GM18868 (cell line): ENCODE results near the gene PRKX.
A peak's percentile ranks its signal among the peaks of the same experiment; 100 is the strongest.
"Not testable (repeated sequence)": the region's sequence is repeated elsewhere in the genome, so short reads cannot be mapped to it uniquely, and the experiment has no call there.

Source experiments
- ATAC-seq: cut with Tn5 transposase; IDR thresholded peaks from one replicate; pipeline ENCODE4 v1.9.1; 2021; ENCODE audit warnings: mild to moderate bottlenecking, moderate library complexity; ENCODE audit not compliant: unreplicated experiment

Gene PRKX

DNA sequence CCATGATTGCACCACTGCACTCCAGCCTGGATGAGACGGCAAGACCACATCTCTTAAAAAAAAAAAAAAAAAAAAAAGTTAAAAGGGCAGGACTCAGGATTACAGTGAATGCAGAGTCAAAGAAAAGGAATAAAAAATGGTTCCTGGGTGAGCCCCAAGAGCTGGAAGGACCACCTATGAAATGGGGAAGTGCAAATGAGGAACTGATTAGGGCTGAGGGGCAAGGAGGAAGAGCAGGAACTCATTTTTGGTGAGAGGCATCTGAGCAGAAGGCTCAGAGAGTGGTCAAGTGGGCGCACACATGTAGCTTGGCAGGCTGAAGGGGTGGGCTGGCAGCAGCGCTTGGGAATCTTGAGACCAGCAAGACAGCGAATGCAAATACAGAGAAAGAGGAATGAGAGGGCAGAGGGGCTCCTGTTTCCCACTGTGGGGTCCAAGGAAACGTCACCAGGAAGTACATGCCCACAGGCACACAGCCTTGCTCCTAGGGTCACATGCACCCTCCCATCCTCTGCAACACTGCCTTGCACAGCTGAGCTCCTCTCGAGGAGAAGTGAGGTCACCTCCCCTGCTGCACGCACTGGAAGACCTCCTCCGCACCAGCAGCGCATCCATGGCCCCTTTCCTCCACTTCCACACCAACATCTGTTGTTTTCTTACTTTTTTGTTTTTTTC is 49.7 kb downstream of the PRKX start:
- peak; percentile 78 for ATAC-seq

DNA sequence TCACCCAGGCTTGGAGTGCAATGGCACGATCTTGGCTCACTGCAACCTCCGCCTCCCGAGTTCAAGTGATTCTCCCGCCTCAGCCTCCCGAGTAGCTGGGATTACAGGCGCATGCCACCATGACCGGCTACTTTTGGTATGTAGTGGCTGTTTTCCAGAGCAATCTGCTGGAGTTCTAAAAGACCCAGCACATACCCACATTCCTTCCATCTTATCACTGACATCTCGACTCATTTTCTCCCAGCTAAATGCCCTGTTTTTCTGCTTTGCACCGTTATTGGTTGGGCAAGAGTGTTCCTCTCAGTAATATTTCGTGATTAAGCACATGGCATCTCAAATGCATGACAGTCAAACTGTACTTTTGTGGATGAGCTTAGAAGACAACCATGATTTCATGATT is 53.7 kb downstream of the PRKX start:
- ATAC-seq, result no peak

DNA sequence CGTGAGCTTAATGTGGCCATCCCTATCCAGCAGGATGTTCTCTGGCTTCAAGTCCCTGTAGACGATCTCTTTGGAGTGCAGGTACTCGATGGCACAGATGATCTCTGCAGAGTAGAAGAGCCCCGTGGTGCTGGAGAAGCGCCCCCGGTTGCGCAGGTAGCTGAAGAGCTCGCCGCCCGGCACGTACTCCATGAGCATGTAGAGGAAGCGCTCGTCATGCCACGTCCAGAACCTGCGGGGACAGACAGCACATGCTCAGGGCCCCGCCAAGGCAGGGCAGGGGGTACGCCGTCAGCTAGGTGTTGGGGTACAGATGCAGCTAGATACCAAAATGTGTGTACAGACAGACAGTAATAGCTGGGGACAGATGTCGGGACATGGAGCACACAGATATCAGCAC is 58.3 kb downstream of the PRKX start:
- ATAC-seq, result no peak

DNA sequence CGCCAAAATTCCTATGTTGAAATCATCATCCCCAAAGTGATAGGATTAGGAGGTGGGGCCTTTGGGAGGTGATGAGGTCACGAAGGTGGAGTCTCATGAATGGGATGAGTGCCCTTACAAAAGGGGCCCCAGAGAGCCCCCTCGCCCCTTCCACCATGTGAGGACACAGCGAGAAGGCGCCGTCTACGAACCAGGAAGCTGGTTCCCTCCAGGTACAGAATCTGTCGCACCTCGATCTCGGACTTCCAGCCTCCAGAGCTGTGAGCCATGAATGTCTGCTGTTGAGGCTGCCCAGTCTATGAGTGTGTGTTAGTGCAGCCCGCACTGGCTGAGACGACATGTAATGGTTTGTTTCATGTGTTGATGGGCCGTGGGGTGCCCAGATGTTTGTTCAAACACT is 60.3 kb downstream of the PRKX start:
- ATAC-seq, result no peak

DNA sequence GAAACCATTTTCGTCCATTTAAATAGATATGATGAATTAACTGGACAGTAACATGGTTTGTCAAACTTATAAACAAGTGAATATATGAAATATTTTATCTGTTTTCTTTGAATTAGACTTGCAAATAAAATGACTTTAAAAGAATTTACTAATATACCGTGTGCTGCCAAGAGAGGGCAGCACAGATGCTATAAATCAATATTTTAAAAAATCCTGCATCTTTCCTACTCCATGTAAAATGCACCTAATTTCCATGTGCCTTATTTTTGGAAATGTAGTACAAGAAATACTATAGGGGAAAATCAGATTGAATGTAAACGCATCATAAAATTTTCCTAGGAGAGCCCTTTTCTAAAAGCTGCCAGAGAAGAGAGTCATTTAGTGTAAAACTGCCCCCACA is 62.2 kb downstream of the PRKX start:
- no peak for ATAC-seq

DNA sequence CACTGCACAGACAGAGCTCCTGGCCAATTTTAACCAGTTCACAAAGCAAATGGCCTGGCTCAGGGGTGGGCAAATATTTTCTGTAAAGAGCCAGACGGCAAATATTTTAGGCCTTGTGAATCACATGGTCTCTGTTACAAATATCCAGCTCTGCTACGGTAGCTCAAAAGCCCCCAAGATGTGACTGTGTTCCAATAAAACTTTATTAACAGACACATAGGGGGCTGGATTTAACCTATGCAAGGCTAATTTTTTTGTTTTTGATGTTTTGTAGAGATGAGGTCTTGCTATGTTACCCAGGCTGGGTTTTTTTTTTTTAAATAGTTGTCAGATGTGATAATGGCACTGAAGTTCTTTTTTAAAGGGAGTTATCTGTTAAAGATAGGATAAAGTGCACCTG is 65.4 kb downstream of the PRKX start:
- no peak for ATAC-seq

DNA sequence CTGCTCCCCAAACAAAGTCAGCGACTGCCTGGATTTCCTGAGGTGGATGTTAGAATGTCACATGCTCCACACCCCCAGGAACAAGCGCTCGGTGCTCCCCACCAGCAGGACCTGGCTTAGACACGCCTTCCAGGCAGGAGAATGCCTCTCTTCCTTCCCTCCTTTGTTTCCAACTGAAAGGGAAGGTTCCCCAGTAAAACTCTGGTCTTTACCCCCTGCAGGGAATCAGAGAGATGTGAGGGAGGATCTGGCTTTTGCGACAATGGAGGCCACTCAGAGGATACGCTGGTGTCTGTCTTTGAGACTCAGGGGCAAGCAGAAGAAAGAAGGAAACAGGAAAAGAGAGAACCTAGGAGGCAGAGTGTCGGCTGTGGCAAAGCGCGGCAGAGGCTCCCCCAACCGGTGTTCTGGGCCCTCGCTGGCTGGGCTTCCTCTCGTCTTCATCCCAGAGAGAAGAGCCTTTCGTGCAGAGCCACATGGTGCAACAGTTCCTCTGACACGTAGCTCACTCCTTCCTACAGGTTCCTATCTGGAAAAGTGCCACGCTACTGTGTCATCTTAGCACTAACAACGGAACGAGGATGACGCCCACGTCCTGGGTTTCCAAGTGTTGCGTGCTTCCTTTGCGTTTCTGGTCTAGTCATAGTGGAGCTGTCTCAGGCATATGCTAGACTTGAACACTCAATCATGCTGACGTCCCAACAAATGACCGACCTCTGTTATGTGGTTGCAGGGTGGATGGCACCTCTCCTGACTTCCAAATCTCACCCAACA is 73.4 kb downstream of the PRKX start:
- not testable (repeated sequence) for ATAC-seq

DNA sequence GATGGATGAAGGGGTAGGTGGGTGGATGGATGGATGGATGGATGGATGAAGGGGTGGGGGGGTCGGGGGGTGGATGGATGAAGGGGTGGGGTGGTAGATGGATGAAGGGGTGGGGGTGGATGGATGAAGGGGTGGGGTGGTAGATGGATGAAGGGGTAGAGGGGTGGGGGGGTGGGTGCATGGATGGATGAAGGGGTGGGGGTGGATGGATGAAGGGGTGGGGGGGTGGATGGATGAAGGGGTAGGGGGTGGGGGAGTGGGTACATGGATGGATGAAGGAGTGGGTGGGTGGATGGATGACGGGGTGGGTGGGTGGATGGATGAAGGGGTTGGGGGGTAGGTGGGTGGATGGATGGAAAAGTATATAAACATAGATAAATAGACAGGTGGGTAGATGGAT is 74.2 kb downstream of the PRKX start:
- no peak for ATAC-seq

DNA sequence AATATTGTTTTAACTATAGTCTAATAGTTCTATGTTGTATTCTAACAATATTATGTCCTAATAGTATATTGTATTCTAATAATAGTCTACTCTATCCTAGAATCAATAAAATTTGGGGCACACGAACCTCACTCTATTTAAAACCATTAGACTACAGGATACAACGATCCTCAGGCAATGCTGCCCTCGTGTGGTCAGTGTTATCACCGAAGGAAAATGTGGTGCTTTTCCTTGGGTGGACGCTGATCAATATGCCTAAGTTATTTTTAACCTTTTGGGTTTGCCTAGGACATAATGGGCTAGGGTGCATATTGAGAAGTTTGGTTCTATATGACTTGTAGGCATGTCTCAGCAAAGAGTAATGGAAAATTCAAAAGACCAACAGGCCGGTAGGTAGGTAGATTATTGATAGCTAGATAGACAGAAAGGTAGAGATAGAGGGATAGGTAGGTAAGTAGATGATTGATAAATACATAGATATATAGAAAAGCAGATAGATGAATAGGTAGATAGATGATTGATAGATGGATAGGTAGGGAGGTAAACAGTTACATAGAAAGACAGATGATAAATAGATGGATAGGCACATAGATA is 75.1 kb downstream of the PRKX start:
- ATAC-seq, result no peak

DNA sequence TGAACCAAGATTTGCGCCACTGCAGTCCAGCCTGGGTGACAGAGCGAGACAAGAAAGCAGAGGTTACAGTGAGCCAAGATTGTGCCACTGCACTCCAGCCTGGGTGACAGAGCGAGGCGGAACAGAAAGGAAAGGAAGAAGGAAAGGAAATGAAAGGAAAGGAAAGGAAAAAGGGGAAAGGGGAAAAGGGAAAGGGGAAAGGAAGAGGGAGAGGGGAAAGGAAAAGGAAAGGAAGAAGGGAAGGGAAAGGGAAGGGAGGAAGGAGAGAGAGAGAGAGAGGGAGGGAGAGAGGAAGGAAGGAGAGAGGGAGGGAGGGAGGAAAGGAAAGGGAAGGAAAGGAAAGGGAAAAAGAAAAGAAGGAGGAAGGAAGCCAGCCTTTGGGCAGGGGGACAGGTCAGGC is 76.6 kb downstream of the PRKX start:
- ATAC-seq, result no peak

DNA sequence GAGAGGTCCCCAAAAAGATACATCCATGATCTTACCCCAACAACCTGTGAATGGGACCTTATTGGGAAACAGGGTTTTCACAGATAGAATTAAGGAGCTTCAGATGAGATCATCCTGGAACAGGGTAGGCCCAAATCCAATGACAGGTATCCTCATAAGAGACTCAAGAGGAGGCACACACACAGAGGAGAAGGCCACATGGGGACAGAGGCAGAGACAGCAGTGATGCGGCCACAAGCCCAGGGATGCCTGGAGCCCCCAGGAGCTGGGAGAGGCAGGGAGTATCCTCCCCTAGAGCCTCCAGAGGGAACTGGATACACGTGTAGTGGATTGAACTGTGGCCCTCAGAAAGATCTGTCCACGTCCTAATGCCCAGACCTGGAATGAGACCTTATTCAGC is 82.3 kb downstream of the PRKX start:
- no peak for ATAC-seq

DNA sequence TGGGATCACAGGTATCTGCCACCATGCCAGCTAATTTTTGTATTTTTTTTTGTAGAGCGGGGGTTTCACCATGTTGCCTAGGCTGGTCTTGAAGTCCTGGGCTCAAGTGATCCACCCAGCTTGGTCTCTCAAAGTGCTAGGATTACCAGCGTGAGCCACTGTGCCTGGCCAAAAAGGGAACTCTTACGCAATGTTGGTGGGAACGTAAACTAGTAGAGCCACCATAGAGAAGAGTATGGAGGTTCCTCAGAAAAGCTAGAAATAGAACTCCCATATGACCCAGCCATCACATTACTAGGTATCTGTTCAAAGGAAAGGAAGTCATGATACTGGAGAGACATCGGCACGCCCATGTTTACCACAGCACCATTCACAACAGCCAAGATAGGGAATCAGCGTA is 85.9 kb downstream of the PRKX start:
- ATAC-seq, result no peak

DNA sequence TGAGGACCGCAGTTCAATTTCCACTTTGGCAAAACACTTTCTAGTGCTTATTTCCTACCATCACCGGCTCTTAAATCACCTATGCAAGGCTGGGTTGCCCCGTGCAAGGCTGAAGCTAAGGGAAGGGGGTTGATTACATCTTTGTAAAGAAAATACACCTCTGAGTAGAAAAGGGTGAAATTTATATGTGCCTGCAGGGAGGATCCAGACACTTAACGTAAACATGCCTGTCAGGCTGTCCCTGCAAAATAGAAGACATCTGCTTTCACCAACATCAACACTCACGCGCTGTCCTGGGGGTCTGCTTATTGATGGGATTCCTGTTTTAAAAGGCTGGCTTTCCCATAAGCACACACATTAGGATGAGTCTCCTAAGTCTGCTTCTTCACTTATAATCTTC is 92.0 kb downstream of the PRKX start:
- ATAC-seq, result no peak

DNA sequence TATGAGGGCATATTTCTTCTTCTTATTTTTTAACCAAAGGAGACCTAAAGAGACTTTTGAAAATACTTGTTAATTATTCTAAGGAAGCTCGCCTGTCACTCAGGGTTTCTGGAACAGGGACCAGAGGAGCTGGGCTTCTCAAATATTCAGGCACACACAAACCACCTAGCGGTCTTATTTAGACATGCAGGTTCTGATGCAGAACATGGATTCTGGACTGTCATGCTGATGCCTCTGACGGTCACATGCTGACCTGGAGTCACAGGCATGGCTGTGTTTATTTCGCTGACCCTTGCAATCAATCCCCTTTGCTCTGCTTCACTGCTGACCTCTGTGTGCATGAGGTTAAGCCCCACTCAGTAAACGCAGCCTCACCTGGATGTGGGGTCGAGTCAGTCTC is 101.7 kb downstream of the PRKX start:
- ATAC-seq, result not testable (repeated sequence)

DNA sequence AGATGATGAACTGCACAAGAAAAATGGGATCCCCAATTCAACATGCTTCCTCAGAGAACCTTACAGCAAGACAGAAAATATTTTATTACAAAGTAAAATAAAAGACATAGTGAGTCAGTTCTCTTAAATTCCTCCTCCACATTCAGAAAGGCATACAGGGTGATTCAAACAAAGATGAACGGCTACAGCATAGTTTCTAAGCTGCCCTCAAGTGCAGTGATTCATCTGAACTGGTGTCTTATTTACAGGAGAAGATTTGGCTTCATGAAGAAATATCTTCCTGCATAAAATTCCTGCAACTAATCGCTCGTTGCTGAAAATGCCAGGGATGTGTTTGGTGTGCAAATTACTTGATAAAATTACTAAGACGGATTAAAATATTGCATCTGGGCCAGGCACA is 103.6 kb downstream of the PRKX start:
- ATAC-seq, result no peak

DNA sequence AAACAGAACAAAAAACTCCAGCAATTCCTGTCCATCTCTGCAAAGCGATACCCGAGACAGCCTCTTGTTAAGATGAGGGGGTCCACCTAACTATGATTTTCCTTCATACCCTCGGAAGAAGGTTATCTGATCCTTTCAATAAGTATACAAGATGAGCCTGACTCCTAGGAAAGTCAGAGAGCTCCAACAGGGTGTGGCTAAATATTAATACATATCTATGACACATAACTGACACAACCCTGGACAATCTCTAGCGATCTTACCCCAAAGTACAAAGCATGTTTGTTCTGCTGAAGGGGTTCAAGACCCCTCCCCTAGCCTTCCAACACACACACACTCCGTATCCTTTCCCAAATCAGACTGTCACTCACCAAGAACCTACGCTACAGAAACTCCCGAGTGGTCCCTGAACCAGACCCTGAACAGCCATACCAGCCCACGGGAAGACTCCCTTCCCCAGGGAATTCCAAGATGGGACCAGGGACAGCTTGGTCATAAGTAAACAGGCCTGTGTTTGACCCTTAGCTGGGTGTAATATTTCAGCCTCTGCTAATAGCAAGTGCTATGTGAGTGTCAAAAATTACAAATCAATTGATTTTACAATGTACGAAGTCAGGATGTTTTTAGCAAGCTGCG is 110.3 kb downstream of the PRKX start:
- no peak for ATAC-seq

DNA sequence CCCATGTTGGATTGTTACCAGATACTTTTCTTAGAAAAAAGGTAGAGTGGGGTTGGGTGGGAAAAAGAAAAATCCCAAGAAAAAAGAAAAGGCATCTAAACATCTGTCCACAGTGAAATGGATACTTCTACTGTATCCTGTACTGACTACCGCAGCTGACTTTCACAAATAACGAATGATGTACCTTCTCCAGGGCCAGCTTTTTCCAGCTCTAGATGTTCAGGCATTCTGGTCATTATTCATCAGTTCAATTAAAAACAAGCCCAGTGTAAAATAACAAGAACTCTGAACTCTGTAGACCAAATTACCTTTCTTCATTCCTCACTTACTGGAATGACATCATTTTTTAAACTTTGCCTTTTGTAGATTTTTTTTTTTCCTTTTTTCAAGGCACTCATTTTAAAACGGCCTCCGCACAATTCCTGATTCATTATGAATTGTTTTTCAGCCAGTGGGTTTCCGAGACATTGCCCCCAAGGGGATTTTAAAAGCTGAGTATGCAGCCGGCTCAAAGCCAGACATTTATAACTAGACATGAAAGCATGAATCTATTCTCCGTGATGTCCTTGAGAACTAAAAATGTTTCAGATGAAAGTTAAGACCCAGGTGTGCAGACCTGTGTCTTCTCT is 113.5 kb downstream of the PRKX start:
- ATAC-seq, result no peak

DNA sequence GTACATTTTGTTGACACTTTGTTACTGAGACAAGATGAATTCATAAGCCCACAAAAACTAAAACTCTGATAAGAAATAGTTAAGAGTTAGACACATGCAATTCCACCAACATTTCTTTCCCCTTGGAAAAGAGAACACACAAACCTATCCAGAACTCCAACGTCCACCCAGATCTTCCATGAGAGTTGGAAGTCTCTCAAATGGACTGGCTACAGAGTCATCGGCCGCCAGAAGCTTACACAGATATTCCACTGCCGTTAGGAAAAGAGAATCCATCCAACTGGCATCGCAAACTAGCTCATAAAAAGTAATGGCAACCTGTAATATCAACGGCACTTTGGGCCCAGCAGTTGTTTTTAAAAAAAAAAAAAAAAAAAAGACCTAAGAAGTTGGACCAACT is 114.7 kb downstream of the PRKX start:
- no peak for ATAC-seq

DNA sequence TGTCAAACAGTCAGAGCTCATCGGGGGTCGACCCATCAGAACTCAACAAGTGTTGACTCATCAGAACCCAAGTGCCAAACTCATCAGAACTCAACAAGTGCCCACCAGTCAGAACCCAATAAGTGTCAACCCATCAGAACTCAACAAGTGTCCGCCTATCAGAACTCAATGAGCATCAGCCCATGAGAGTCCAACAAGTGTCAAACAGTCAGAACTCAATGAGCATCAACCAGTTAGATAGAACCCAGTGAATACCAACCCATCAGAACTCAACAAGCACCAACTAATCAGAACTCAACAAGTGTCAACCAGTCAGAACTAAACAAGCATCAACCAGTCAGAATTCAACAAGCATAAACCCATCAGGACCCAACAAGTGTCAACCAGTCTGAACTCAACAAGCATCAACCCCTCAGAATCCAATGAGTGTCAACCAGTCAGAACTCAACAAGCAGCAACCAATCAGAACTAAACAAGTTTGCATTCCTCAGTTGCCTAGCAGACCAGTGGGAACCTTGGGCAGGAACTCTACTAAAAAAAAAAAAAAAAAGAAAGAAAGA is 115.3 kb downstream of the PRKX start:
- no peak for ATAC-seq

DNA sequence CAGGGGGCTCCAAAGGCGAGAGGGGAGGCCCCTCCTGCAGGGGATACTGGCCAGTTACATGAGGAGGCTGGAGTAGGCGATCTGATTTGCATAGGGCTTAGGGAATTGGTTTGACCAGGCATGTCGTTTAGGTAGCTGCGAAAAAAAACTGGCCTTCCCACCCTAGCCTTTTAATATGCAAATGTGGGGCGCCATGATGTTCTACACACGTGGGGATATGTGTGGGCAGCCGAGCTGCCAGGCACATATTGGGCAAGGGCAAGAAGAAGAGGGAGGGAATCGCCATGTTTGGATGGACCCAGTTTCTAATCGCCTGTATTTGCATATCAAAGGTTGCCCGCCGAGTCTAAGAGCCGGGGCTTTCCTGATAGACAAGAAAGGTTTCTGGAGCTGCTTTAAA is 121.3 kb downstream of the PRKX start:
- no peak for ATAC-seq

DNA sequence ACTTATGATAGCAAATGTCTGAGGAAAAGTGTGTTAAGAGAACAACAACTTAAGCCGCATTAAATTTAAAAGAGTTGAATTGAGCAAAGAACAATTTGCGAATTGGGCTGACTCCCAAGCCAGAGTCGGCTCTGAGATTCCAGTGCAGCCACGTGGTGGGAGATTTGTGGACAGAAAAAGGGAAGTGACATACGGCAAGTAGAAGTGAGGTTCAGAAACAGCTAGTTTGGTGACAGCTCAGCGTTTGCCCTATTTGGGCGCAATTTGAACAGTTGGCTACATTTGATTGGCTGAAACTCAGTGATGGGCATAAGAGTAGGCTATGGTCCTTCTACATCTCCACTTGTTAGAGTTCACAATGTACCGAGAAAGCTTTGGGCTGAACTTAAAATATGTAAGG is 124.0 kb downstream of the PRKX start:
- ATAC-seq, result no peak
